ENCODE data around the gene MFSD11.
"Not testable (repeated sequence)": the region's sequence is repeated elsewhere in the genome, so short reads cannot be mapped to it uniquely, and the experiment has no call there.

DNA sequence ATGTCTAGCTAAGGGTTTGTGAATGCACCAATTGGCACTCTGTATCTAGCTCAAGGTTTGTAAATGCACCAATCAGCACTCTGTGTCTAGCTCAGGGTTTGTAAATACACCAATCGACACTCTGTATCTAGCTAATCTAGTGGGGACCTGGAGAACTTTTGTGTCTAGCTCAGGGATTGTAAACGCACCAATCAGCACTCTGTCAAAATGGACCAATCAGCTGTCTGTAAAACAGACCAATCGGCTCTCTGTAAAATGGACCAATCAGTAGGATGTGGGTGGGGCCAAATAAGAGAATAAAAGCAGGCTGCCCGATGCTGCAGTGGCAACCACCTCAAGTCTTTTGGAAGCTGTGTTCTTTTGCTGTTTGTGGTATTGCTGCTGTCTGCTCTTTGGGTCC lies 68.8 kb downstream of the MFSD11 start:
- not testable (repeated sequence) for TF ChIP-seq ZFX (IDR thresholded peaks at IDR 0.05); EZH2phosphoT487 (IDR thresholded peaks at IDR 0.05; ENCODE audit: borderline replicate concordance); SP1 (IDR thresholded peaks at IDR 0.05; ENCODE audit: low read depth); CTCF (IDR thresholded peaks at IDR 0.05 in 2 of 3, conservative IDR thresholded peaks at IDR 0.05 in 1 of 3; ENCODE audit: borderline replicate concordance in 1 of 3, insufficient read depth in 1 of 3, low read depth in 2 of 3, low read length in 2 of 3); JUND (IDR thresholded peaks at IDR 0.05); POLR2AphosphoS5 (IDR thresholded peaks at IDR 0.05; ENCODE audit: low read depth, low read length)
- TF ChIP-seq, protein P1, sequence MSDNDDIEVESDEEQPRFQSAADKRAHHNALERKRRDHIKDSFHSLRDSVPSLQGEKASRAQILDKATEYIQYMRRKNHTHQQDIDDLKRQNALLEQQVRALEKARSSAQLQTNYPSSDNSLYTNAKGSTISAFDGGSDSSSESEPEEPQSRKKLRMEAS (IDR thresholded peaks at IDR 0.05): not testable (repeated sequence)

Measured in HCT116 (cell line).